ENCODE data around the gene GRIA3.

DNA sequence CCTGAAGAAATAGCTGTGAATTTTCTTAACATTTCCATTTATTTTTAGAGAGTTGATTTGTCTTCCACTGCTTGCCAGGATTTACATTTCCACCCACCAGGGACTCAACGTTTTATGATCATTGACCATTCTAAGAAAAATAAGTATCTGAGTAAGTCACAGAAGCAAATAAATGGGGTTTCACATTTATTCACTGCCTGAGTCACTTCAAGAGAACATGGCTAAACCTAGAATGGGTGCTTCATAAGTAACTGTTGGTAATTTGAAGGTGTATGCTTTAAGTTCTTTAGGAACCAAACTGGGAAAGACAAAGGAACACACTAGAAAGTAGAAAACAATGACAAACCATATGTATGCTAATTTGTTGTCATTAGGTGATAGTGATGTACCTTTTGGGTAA is 43.2 kb upstream of the GRIA3 start:
- TF ChIP-seq, protein P1, sequence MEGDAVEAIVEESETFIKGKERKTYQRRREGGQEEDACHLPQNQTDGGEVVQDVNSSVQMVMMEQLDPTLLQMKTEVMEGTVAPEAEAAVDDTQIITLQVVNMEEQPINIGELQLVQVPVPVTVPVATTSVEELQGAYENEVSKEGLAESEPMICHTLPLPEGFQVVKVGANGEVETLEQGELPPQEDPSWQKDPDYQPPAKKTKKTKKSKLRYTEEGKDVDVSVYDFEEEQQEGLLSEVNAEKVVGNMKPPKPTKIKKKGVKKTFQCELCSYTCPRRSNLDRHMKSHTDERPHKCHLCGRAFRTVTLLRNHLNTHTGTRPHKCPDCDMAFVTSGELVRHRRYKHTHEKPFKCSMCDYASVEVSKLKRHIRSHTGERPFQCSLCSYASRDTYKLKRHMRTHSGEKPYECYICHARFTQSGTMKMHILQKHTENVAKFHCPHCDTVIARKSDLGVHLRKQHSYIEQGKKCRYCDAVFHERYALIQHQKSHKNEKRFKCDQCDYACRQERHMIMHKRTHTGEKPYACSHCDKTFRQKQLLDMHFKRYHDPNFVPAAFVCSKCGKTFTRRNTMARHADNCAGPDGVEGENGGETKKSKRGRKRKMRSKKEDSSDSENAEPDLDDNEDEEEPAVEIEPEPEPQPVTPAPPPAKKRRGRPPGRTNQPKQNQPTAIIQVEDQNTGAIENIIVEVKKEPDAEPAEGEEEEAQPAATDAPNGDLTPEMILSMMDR (IDR thresholded peaks at IDR 0.05): no peak
- no peak for TF ChIP-seq POLR2A (IDR thresholded peaks at IDR 0.05)
